HG03103 (cell line): ENCODE data around the gene MAP3K12.

Experiments used
- ATAC-seq: cut with Tn5 transposase; IDR thresholded peaks from one replicate; pipeline ENCODE4 v1.9.1; 2021; ENCODE audit warnings: low read depth; ENCODE audit not compliant: unreplicated experiment

The MAP3K12 gene

GRCh38 chr12:53510181-53510812 is 11.0 kb upstream of the MAP3K12 start:
- ATAC-seq = no peak

GRCh38 chr12:53508534-53509170 is 9.4 kb upstream of the MAP3K12 start:
- peak; percentile 64 for ATAC-seq

GRCh38 chr12:53507603-53507885 is 8.3 kb upstream of the MAP3K12 start:
- no peak for ATAC-seq

GRCh38 chr12:53506881-53507602 is 7.8 kb upstream of the MAP3K12 start, which contains the start of gene NPFF:
NPFF (minus strand) TSS chr12:53507484; CDS start chr12:53507474, 10 bp downstream.
- ATAC-seq = no peak

GRCh38 chr12:53506450-53506785 is 7.2 kb upstream of the MAP3K12 start:
- ATAC-seq = no peak

- no peak for ATAC-seq
Observed at GRCh38 chr12:53505555-53506449, 6.5 kb upstream of the MAP3K12 start.

GRCh38 chr12:53505086-53505485 is 5.8 kb upstream of the MAP3K12 start:
- ATAC-seq = no peak

GRCh38 chr12:53504004-53504920 is 5.0 kb upstream of the MAP3K12 start:
- ATAC-seq = no peak

- no peak for ATAC-seq
Observed at GRCh38 chr12:53502983-53503728, 3.9 kb upstream of the MAP3K12 start.

GRCh38 chr12:53502331-53502730 is 3.1 kb upstream of the MAP3K12 start:
- no peak for ATAC-seq

GRCh38 chr12:53501615-53502181 is 2.4 kb upstream of the MAP3K12 start:
- no peak for ATAC-seq

- peak; percentile 58 for ATAC-seq
Observed at GRCh38 chr12:53500776-53501614, 1.7 kb upstream of the MAP3K12 start, which contains the start of gene TARBP2. TARBP2 (plus strand) TSS chr12:53501283; CDS start chr12:53501409, 126 bp downstream.

- peak; percentile 47 for ATAC-seq
Observed at GRCh38 chr12:53500142-53500775, 1.0 kb upstream of the MAP3K12 start.

GRCh38 chr12:53498235-53498630 is 1.0 kb downstream of the MAP3K12 start:
- no peak for ATAC-seq

- no peak for ATAC-seq
Observed at GRCh38 chr12:53497461-53497860, 1.8 kb downstream of the MAP3K12 start.

GRCh38 chr12:53496752-53497032 is 2.6 kb downstream of the MAP3K12 start:
- no peak for ATAC-seq

- ATAC-seq = no peak
Observed at GRCh38 chr12:53495903-53496751, 3.1 kb downstream of the MAP3K12 start.
